22Rv1 (cell line): Measurements from ENCODE around the gene SERPINB1.

Experiments
- ZFX ChIP-seq: fragments of 450-650 bp; IDR thresholded peaks from 2 replicates; pipeline ENCODE4 v1.6.1; 2017; ENCODE audit warnings: antibody characterized with exemption, borderline replicate concordance
- TF ChIP-seq, protein P1 (sequence below): fragments of 450-650 bp; IDR thresholded peaks from 2 replicates; pipeline ENCODE4 v1.5.1; 2017; ENCODE audit warnings: mild to moderate bottlenecking

- TF ChIP-seq, protein P1, sequence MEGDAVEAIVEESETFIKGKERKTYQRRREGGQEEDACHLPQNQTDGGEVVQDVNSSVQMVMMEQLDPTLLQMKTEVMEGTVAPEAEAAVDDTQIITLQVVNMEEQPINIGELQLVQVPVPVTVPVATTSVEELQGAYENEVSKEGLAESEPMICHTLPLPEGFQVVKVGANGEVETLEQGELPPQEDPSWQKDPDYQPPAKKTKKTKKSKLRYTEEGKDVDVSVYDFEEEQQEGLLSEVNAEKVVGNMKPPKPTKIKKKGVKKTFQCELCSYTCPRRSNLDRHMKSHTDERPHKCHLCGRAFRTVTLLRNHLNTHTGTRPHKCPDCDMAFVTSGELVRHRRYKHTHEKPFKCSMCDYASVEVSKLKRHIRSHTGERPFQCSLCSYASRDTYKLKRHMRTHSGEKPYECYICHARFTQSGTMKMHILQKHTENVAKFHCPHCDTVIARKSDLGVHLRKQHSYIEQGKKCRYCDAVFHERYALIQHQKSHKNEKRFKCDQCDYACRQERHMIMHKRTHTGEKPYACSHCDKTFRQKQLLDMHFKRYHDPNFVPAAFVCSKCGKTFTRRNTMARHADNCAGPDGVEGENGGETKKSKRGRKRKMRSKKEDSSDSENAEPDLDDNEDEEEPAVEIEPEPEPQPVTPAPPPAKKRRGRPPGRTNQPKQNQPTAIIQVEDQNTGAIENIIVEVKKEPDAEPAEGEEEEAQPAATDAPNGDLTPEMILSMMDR, result no peak
- TF ChIP-seq ZFX, result no peak
Observed at GRCh38 chr6:2819115-2819514, 22.5 kb downstream of the SERPINB1 start.
